ENCODE results near the gene CYP3A5.

DNA sequence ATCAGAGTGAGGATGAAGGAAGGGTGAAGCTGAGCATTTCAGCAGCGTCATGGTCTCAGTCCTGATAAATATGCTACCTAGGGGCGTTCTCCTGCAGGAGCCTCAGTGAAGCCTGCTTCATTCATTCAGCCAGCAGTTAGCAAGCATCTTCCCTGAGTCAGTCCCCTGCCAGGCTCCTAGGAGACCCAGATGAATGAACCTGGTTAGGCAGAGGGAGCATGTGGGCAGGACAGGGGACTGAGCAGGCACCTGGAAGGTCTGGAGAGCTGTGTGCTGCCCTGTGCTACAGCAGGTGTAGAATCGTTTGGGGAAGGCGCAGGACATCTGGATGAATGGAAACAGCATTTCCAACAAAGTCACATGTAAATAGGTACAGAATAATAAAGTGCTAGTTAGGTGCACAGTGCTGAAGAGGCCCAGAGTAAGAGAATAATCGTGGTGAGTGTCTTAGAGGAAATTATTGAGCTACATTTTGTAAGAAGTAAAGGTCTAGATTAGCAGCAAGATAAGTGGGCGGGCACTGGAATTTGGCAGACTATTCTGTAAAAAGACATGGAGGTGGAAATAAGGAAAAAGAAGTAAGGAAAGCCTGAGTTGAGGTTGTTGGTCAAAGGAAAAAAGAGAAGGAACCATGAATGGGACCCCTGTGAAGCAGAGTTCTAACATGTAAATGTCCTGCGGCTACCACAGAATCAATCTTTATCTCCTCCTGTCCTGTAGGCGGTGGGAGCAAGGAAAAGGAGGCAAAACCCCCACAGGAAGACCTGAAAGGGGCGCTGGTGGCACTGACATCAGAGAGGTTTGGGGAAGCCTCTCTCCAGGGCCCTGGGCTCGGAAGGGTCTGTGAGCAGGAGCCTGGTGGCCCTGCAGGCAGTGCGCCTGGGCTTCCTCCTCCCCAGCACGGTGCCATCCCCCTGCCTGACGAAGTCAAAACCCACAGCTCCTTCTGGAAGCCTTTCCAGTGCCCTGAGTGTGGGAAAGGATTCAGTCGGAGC lies 51.0 kb downstream of the CYP3A5 start:
- TF ChIP-seq GABPA (IDR thresholded peaks at IDR 0.05; ENCODE audit: low read depth) = no peak
- TF ChIP-seq, protein P1, sequence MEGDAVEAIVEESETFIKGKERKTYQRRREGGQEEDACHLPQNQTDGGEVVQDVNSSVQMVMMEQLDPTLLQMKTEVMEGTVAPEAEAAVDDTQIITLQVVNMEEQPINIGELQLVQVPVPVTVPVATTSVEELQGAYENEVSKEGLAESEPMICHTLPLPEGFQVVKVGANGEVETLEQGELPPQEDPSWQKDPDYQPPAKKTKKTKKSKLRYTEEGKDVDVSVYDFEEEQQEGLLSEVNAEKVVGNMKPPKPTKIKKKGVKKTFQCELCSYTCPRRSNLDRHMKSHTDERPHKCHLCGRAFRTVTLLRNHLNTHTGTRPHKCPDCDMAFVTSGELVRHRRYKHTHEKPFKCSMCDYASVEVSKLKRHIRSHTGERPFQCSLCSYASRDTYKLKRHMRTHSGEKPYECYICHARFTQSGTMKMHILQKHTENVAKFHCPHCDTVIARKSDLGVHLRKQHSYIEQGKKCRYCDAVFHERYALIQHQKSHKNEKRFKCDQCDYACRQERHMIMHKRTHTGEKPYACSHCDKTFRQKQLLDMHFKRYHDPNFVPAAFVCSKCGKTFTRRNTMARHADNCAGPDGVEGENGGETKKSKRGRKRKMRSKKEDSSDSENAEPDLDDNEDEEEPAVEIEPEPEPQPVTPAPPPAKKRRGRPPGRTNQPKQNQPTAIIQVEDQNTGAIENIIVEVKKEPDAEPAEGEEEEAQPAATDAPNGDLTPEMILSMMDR (IDR thresholded peaks at IDR 0.05; ENCODE audit: insufficient read depth, low read length) = no peak
- TF ChIP-seq, protein P2, sequence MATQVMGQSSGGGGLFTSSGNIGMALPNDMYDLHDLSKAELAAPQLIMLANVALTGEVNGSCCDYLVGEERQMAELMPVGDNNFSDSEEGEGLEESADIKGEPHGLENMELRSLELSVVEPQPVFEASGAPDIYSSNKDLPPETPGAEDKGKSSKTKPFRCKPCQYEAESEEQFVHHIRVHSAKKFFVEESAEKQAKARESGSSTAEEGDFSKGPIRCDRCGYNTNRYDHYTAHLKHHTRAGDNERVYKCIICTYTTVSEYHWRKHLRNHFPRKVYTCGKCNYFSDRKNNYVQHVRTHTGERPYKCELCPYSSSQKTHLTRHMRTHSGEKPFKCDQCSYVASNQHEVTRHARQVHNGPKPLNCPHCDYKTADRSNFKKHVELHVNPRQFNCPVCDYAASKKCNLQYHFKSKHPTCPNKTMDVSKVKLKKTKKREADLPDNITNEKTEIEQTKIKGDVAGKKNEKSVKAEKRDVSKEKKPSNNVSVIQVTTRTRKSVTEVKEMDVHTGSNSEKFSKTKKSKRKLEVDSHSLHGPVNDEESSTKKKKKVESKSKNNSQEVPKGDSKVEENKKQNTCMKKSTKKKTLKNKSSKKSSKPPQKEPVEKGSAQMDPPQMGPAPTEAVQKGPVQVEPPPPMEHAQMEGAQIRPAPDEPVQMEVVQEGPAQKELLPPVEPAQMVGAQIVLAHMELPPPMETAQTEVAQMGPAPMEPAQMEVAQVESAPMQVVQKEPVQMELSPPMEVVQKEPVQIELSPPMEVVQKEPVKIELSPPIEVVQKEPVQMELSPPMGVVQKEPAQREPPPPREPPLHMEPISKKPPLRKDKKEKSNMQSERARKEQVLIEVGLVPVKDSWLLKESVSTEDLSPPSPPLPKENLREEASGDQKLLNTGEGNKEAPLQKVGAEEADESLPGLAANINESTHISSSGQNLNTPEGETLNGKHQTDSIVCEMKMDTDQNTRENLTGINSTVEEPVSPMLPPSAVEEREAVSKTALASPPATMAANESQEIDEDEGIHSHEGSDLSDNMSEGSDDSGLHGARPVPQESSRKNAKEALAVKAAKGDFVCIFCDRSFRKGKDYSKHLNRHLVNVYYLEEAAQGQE (IDR thresholded peaks at IDR 0.05; ENCODE audit: insufficient replicate concordance, low read depth) = no peak
- TF ChIP-seq POLR2AphosphoS5 (IDR thresholded peaks at IDR 0.05; ENCODE audit: low read depth) = no peak
- no peak for TF ChIP-seq SPI1 (IDR thresholded peaks at IDR 0.05; ENCODE audit: borderline replicate concordance, low read depth)
